ENCODE results near the gene TMEM233.
"Not testable (repeated sequence)": the region's sequence is repeated elsewhere in the genome, so short reads cannot be mapped to it uniquely, and the experiment has no call there.

The TMEM233 gene

DNA sequence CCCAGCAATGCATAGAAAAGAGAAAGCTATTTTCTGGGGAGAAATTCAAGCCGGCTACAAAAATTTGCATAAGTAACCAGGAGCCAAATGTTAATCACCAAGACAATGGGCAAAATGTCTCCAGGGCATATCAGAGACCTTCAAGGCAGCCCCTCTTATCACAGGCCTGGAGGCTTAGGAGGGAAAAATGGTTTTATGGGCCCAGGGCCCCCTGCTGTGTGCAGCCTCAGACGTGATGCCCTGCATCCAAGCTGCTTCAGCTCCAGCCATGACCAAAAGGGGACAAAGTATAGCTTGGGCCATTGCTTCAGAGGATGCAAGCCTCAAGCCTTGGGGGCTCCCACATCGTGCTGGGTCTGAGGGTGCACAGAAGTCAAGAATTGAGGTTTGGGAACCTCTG, 15.8 kb downstream of the TMEM233 start:
- DNase-seq (ENCODE audit: low read depth): no peak

- no peak for DNase-seq (ENCODE audit: low read depth)
Observed at GRCh38 chr12:119613319-119613936, 19.9 kb downstream of the TMEM233 start.

- no peak for DNase-seq (ENCODE audit: low read depth)
Observed at GRCh38 chr12:119614705-119615104, 21.1 kb downstream of the TMEM233 start.

DNA sequence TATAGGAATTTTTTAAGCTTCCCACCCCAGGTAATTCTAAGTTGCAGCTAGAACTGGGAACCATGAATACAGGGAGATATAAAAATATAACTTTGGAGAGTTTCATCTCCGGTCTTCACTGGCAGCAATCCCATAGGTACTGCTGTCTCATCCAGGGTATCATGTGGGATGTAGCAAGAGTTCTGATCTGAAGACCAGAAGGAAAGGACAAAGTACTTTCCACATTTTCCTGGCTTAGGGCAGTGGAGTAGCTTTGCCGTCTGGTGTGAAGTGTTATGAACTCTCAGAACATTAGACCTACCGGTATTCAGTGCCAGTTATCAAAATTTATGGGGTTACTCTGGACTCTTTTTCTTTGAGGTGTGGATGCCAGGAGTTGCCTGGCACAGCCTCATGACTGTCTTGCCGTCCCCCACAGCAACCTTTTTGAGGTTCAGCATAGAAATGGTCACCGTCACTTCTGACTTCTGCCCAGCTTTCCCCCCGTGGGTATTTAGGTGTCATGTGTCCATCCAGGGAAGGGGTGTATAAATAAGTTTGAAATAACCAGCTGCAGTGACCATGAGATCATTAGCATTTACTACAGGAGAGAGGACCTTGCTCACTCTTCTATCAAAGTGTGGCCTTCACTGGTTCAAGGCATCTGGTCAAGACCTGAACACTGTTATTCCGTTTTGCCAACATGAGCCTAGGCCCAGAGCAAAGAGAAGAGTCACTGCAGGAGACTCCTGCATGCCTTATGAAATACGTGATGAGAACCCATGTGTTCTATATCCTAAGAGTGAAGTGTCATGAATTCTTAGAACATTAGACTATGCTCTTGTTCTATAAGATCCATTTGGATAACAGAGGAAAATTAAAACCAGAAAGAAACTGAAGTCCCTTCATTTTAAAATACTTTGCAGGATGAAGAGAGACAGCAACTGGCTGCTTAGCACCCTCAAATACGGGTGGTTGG, 22.2 kb downstream of the TMEM233 start:
- no peak for DNase-seq (ENCODE audit: low read depth)

GRCh38 chr12:119618328-119618896, 24.8 kb downstream of the TMEM233 start:
- not testable (repeated sequence) for DNase-seq (ENCODE audit: low read depth)

GRCh38 chr12:119620490-119620889, 26.9 kb downstream of the TMEM233 start:
- no peak for DNase-seq (ENCODE audit: low read depth)

GRCh38 chr12:119621878-119622277, 28.3 kb downstream of the TMEM233 start:
- DNase-seq (ENCODE audit: low read depth): no peak

- no peak for DNase-seq (ENCODE audit: low read depth)
Observed at GRCh38 chr12:119624966-119625365, 31.4 kb downstream of the TMEM233 start.

DNA sequence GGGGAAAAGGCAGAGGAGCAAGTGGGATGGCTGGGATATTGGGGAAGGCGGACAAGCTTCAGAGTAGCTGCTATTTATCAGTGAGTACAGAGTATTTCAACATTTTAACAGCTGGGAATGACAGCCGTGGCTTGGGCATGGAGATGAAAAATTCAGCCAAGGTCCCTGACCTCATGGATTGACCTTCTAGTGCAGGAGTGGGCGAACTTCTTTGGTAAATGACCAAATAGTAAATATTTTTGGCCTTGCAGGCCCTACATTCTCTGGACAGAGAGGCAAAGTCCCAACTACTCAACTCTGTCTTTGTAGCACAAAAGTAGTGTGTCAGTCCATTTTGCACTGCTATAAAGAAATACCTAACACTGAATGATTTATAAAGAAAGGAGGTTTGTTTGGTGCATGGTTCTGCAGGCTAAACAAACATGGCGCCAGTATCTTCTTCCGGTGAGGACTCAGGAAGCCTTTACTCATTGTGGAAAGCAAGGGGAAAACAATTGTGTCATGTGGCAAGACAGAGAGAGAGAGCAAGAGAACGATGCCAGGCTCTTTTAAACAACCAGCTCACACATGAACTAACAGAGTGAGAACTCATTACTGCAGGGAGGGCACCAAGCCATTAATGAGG, 33.6 kb downstream of the TMEM233 start:
- no peak for DNase-seq (ENCODE audit: low read depth)

GRCh38 chr12:119627686-119628085, 34.1 kb downstream of the TMEM233 start:
- DNase-seq (ENCODE audit: low read depth): no peak

GRCh38 chr12:119630223-119630780, 36.7 kb downstream of the TMEM233 start:
- DNase-seq (ENCODE audit: low read depth): no peak

- DNase-seq (ENCODE audit: low read depth): no peak
Observed at GRCh38 chr12:119630962-119631550, 37.5 kb downstream of the TMEM233 start.

DNA sequence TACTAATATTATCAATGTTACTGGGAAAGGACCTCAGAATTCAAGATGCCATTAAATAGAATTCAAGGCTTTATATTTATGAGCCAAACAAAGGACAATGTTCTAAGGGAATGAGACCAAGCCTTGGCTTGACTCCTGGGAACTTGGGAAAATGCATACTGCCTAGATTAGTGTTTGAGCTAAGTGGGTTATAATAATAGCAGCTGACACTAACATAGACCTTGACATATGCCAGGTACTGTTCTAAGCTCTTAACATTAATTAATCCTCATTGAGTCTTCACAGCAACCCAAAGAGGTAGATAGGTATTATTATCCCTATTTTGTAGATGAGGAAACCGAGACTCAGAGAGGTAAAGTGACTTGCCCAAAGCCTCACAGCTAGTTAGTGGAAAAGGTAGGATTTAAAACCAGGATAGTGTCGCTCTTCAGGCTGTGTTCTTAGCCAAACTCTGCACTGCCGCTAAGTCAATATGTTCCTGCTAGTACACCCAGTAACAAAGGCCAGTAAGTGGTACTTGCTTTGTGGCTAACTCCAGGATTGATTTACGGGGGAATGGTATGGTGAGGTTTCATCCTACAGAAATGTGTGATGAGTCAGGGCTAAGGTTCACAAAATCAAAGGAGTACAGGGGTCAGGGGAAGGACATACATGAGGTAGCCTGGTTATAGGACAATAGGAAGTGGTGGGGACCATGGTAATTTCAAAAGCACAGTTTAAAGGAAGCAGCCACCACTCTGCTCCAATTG, 38.5 kb downstream of the TMEM233 start:
- no peak for DNase-seq (ENCODE audit: low read depth)

DNA sequence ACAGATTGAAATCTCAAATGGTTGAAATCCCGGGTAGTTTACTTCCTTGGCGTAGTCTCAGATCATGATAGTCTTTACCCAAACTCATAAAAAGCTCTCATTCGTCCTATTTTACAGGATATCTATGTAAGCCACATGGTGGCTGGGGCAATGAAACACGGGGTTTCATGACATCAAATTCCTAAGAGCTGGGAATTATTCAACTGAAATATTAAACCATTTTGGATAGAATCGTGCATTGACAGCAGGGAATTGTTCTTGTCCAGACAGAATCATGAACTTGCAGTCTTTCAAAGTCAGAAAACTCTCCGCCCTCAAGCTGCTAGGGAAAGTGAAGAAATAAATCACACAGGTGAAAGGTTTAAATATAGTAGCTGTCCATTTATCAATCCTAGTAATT, 41.2 kb downstream of the TMEM233 start:
- no peak for DNase-seq (ENCODE audit: low read depth)

- no peak for DNase-seq (ENCODE audit: low read depth)
Observed at GRCh38 chr12:119642986-119643385, 49.4 kb downstream of the TMEM233 start.

DNA sequence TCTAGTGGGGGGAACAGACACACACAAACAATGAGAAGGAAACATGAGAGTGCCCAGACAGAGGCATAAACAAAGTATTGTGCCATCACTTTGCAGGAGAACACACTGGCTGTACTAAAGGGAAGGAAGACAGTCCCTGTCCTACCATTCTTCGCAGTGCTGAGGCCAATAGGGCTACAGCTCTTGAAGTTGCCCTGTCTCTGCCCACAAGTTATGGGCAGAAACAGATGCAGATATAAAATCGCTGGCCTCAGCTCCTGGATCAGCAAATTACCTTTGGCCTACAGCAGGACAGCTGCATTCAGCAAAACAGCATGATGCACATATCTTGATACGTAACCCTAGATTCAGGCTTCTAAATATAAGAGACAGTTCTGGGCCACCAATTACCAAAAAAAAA, 51.4 kb downstream of the TMEM233 start:
- DNase-seq (ENCODE audit: low read depth): no peak

GRCh38 chr12:119645535-119646059, 52.0 kb downstream of the TMEM233 start:
- no peak for DNase-seq (ENCODE audit: low read depth)

GRCh38 chr12:119649202-119649808, 55.7 kb downstream of the TMEM233 start:
- DNase-seq (ENCODE audit: low read depth): no peak

- no peak for DNase-seq (ENCODE audit: low read depth)
Observed at GRCh38 chr12:119652665-119653064, 59.1 kb downstream of the TMEM233 start.

- DNase-seq (ENCODE audit: low read depth): not testable (repeated sequence)
Observed at GRCh38 chr12:119657001-119657400, 63.4 kb downstream of the TMEM233 start.
